HG03457 (cell line): ENCODE results near the gene EVPLL.
"Not testable (repeated sequence)": the region's sequence is repeated elsewhere in the genome, so short reads cannot be mapped to it uniquely, and the experiment has no call there.

Experiments
- ATAC-seq: cut with Tn5 transposase; IDR thresholded peaks from one replicate; pipeline ENCODE4 v1.9.1; 2021; ENCODE audit warnings: moderate number of reproducible peaks; ENCODE audit not compliant: unreplicated experiment

Gene EVPLL

DNA sequence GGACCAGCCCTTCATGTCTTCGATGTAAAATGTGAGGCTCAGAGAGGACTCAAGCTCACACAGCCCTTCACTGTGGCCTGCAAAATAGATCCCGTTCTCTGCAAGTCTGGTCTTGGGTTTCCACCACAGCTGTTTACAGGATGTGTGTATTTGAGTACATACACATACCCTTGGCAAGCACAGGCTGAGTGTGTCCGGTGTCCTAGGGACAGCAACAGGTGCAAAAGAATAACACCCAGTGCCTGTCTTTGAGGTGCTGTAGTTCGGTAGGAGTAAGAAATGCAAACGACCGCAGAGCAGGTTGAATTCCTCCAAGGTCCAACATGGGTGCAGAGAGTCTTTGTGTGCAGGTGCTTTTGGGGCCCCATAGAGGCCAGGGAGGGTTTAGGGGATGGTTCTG, 44.9 kb downstream of the EVPLL start:
- ATAC-seq, result not testable (repeated sequence)

DNA sequence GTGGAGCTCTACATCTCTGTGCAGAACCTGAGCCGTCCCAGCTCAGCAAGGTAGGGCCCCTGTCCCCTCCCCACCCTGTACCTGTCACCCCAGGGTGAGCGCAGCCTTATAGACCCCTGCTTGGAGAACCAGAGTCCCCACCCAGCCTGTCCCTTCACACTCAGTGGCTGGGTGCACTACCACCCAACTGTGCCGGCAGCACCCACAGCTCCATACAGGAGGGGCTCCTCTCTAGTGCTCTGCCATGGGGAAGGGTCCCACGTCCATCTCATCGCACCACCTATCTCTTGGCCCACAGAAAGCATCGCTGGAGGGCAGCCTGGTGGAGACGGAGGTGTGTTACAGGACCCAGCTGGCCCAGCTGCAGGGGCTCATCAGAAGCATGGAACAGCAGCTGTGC, 45.4 kb downstream of the EVPLL start:
- not testable (repeated sequence) for ATAC-seq

DNA sequence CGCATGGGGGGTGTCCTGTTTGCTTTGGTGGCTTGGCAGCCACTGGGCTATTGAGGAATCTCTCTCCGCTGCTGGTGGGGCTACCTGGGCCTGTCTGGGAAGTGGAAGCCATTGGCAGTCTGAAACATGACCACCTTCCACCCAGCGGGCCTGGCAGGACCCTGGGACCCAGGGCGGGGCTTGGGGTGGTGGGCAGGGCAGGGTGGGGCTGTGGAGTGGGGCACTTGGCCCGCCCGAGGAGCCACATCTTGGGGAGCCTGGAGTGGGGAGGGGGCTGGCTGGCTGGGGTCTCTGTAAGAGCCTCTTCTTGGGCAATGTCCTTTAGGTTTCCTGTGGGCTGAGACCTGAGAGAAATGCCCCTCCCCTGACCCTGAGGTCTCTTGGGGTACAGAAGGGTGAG, 48.0 kb downstream of the EVPLL start:
- not testable (repeated sequence) for ATAC-seq

DNA sequence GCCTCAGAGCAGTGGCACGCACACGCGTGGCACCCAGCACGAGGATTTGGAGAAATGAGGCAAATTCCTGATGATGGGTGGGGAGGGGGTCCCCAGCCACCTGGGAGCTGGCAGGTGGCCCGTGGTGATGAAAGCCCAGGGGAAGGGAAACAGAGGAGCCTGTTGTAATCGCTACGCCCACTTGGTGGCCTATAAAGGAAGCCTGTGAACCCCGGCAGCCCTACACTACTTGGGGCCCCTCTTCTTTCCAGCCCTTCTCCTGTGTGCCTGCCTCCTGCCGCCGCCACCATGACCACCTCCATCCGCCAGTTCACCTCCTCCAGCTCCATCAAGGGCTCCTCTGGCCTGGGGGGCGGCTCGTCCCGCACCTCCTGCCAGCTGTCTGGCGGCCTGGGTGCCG, 49.1 kb downstream of the EVPLL start:
- not testable (repeated sequence) for ATAC-seq

DNA sequence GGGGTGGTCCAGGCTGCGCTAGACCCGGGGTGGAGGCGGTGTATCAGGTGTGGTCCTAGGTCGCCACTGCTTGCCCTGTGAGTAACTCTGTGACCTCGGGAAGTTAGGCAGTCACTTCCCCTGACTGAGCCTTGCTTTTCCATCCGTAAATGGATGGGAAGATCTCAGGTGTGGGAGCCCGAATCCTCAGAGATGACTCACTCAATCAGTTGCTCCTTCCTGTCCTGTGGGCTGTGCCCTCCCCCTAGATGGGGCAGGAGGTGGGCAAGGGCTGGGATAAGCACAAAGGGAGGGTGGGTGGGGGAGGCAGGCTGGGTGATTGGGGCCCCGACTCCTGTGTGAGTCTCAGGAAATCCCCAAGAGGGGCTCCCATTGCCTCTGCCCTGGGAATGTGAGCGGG, 54.6 kb downstream of the EVPLL start:
- ATAC-seq, result not testable (repeated sequence)
